ENCODE data around the gene PF4V1. TPM values are rescaled to one million over a fixed set of nuclear protein-coding genes. Genes with fewer than 3 reads are reported as not detected.

PF4V1 gene
- total RNA-seq, 1 donor from 2014 or later = not detected

GRCh38 chr4:73864365-73864764 is 11.3 kb downstream of the PF4V1 start:
- Histone ChIP-seq H3K9me3 (no peaks in the 10 kb centered on the region), H3K36me3 (no peaks in the 10 kb centered on the region), H3K4me3 (no peak overlapping the region), H3K27me3 (no peaks in the 10 kb centered on the region), H3K4me1 (peaks cover 15% of the 10 kb centered on the region), H3K27ac (no peak overlapping the region)
- no peak for TF ChIP-seq POLR2A (IDR thresholded peaks at IDR 0.05)
- TF ChIP-seq, protein P1, sequence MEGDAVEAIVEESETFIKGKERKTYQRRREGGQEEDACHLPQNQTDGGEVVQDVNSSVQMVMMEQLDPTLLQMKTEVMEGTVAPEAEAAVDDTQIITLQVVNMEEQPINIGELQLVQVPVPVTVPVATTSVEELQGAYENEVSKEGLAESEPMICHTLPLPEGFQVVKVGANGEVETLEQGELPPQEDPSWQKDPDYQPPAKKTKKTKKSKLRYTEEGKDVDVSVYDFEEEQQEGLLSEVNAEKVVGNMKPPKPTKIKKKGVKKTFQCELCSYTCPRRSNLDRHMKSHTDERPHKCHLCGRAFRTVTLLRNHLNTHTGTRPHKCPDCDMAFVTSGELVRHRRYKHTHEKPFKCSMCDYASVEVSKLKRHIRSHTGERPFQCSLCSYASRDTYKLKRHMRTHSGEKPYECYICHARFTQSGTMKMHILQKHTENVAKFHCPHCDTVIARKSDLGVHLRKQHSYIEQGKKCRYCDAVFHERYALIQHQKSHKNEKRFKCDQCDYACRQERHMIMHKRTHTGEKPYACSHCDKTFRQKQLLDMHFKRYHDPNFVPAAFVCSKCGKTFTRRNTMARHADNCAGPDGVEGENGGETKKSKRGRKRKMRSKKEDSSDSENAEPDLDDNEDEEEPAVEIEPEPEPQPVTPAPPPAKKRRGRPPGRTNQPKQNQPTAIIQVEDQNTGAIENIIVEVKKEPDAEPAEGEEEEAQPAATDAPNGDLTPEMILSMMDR (IDR thresholded peaks at IDR 0.05) = no peak
- TF ChIP-seq POLR2AphosphoS5 (IDR thresholded peaks at IDR 0.05; ENCODE audit: insufficient read depth in 1 of 2, low read depth in 1 of 2) = no peak
- DNase-seq (ENCODE audit: extremely low spot score in 2 of 2) = no peak
- intact Hi-C loops (cut with DNase I) = no loop called here

- no peaks in the 10 kb centered on the region for H3K9me3 ChIP-seq
- DNase-seq (ENCODE audit: extremely low spot score in 2 of 2) = no peak
- H3K4me1 ChIP-seq = peaks cover 17% of the 10 kb centered on the region
- no peaks in the 10 kb centered on the region for H3K36me3 ChIP-seq
- no peak for TF ChIP-seq POLR2A (IDR thresholded peaks at IDR 0.05)
- no peak for TF ChIP-seq POLR2AphosphoS5 (IDR thresholded peaks at IDR 0.05; ENCODE audit: insufficient read depth in 1 of 2, low read depth in 1 of 2)
- TF ChIP-seq, protein P1 (IDR thresholded peaks at IDR 0.05) = no peak
- no peaks in the 10 kb centered on the region for H3K27me3 ChIP-seq
- H3K4me3 ChIP-seq = no peak overlapping the region
- no peak overlapping the region for H3K27ac ChIP-seq
- intact Hi-C loops (cut with DNase I) = no loop called here
Observed at GRCh38 chr4:73864961-73865360, 11.9 kb downstream of the PF4V1 start.

DNA sequence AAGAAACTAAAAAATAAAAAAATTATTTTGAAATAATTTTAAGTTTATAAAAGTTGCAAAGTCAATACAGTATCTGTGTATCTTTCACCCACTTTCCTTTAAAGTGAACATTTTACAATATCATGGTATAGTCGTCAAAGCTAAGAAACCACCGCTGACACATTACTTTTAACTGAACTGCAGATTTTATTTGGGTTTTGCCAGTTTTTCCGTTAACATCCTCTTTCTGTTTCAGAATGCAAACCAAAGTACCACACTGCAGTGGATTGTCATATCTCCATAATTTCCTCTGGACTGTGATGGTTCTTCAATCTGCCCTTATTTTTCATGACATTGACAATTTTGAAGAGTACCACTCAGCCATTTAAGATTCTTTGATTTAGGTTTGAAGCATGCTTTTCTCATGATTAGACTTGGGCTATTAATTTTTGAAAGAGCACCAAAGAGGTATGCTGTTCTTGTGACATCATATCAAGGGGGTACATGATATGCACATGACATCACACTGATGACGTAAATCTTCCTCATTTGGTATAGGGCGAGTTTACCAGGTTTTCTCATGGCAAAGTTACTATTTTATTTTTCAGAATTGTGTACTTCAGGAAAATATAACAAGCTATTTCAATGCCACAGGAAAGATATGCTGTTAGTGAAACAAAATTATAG is 12.5 kb downstream of the PF4V1 start:
- no peak for DNase-seq (ENCODE audit: extremely low spot score in 2 of 2)
- Histone ChIP-seq H3K27me3 (no peaks in the 10 kb centered on the region), H3K9me3 (no peaks in the 10 kb centered on the region), H3K4me1 (peaks cover 17% of the 10 kb centered on the region), H3K4me3 (no peak overlapping the region), H3K27ac (no peak overlapping the region), H3K36me3 (no peaks in the 10 kb centered on the region)
- intact Hi-C loops (cut with DNase I) = no loop called here
- TF ChIP-seq, protein P1 (IDR thresholded peaks at IDR 0.05) = no peak
- TF ChIP-seq POLR2AphosphoS5 (IDR thresholded peaks at IDR 0.05; ENCODE audit: insufficient read depth in 1 of 2, low read depth in 1 of 2) = no peak

- Histone ChIP-seq H3K36me3 (no peaks in the 10 kb centered on the region), H3K4me3 (no peak overlapping the region), H3K27ac (no peak overlapping the region), H3K27me3 (no peaks in the 10 kb centered on the region), H3K9me3 (no peaks in the 10 kb centered on the region), H3K4me1 (peaks cover 17% of the 10 kb centered on the region)
- no peak for DNase-seq (ENCODE audit: extremely low spot score in 2 of 2)
- intact Hi-C loops (cut with DNase I) = no loop called here
- TF ChIP-seq, protein P1 (IDR thresholded peaks at IDR 0.05) = no peak
- no peak for TF ChIP-seq POLR2AphosphoS5 (IDR thresholded peaks at IDR 0.05; ENCODE audit: insufficient read depth in 1 of 2, low read depth in 1 of 2)
- TF ChIP-seq POLR2A (IDR thresholded peaks at IDR 0.05) = no peak
Observed at GRCh38 chr4:73866246-73866645, 13.2 kb downstream of the PF4V1 start.

DNA sequence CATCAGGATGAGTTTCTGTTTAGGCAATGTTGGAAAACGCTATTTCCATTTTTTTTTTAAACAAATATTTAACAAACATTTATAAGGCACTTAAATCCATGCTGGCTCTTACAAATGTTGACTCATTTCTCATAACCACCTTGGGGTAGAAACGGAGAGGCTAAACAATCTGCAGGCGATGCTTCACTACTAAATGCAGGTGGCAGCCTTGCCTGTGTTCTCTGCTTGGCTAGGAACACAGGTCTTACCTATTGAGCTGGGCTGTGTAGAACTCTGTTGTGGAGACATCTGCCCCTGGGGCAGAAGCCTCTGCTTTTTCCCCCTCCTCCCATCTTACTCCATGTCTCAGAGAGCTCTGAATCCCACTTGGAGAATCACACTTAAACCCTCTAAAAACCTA is 14.7 kb downstream of the PF4V1 start:
- no peak overlapping the region for H3K4me3 ChIP-seq
- intact Hi-C loops (cut with DNase I) = no loop called here

More for the DNA sequence above, 14.7 kb downstream of the PF4V1 start:
- TF ChIP-seq POLR2AphosphoS5 (IDR thresholded peaks at IDR 0.05; ENCODE audit: insufficient read depth in 1 of 2, low read depth in 1 of 2) = no peak
- no peak for TF ChIP-seq POLR2A (IDR thresholded peaks at IDR 0.05)
- TF ChIP-seq, protein P1 (IDR thresholded peaks at IDR 0.05) = no peak
- Histone ChIP-seq H3K36me3 (no peaks in the 10 kb centered on the region), H3K4me1 (peaks cover 17% of the 10 kb centered on the region), H3K27me3 (no peaks in the 10 kb centered on the region), H3K9me3 (no peaks in the 10 kb centered on the region), H3K27ac (no peak overlapping the region)
- DNase-seq (ENCODE audit: extremely low spot score in 2 of 2) = no peak

Data from vagina (tissue), 2 donors.